K562 (cell line): ENCODE data around the gene XYLB. TPM values are rescaled to one million over a fixed set of nuclear protein-coding genes. Genes with fewer than 3 reads are reported as not detected.

Experiments used
- FOXK1 ChIP-seq: sonication (generic); formaldehyde crosslinking; IDR thresholded peaks from 2 replicates; pipeline ENCODE4 v1.8.0; 2022; ENCODE audit warnings: missing genetic modification reagents, mild to moderate bottlenecking, borderline replicate concordance
- HMGN3 ChIP-seq: IDR thresholded peaks from 2 replicates; pipeline ENCODE4 v1.6.1; 2011; ENCODE audit warnings: borderline replicate concordance, low read depth, mild to moderate bottlenecking, mixed read lengths, low read length; ENCODE audit not compliant: insufficient read length; ENCODE audit errors: extremely low read depth
- HNRNPL ChIP-seq: fragments of 200-400 bp; formaldehyde crosslinking; IDR thresholded peaks from 2 replicates; pipeline ENCODE4 v1.6.1; 2017; ENCODE audit warnings: low read depth, mild to moderate bottlenecking, low read length
- IRF2 ChIP-seq: sonication (generic); formaldehyde crosslinking; IDR thresholded peaks from 2 replicates; pipeline ENCODE4 v1.8.1; 2022; ENCODE audit warnings: mild to moderate bottlenecking, missing genetic modification reagents
- KLF10 ChIP-seq: fragments of 250-450 bp; sonication (Bioruptor Pico); IDR thresholded peaks from 2 replicates; pipeline ENCODE4 v1.6.1; 2021; ENCODE audit warnings: matching md5 sums
- NBN ChIP-seq: fragments of 450-650 bp; IDR thresholded peaks from 2 replicates; pipeline ENCODE4 v1.6.1; 2016; ENCODE audit warnings: low read depth, mild to moderate bottlenecking
- NFE2 ChIP-seq: IDR thresholded peaks from 2 replicates; pipeline ENCODE4 v1.6.1; 2014; ENCODE audit warnings: antibody characterized with exemption, low read depth
- PHB2 ChIP-seq: fragments of 450-650 bp; IDR thresholded peaks from 2 replicates; pipeline ENCODE4 v1.6.1; 2017; ENCODE audit warnings: low read depth
- POLR2G ChIP-seq: fragments of 200-400 bp; formaldehyde crosslinking; IDR thresholded peaks from 2 replicates; pipeline ENCODE4 v1.6.1; 2017; ENCODE audit warnings: low read depth, mild to moderate bottlenecking, antibody characterized with exemption, low read length, moderate library complexity
- PYGO2 ChIP-seq: fragments of 450-650 bp; IDR thresholded peaks from 2 replicates; pipeline ENCODE4 v1.6.1; 2016; ENCODE audit warnings: mild to moderate bottlenecking, missing genetic modification characterization, moderate library complexity, missing compliant biosample characterization
- SAP30 ChIP-seq: fragments of 200-600 bp; sonication (generic); IDR thresholded peaks from 2 replicates; pipeline ENCODE4 v1.6.1; 2012; ENCODE audit warnings: borderline replicate concordance, low read depth, mild to moderate bottlenecking, moderate library complexity, low read length, control low read depth, inconsistent platforms; ENCODE audit not compliant: insufficient read depth, poor library complexity, severe bottlenecking
- SIN3A ChIP-seq, 2 experiments: fragments of 150-350 bp in 1 of 2; IDR thresholded peaks; 2 replicates each; pipeline ENCODE4 v1.6.1; 2011 to 2016; ENCODE audit warnings: borderline replicate concordance in 2 of 2, low read depth in 2 of 2, low read length in 2 of 2, mild to moderate bottlenecking in 2 of 2, moderate library complexity in 2 of 2; ENCODE audit not compliant: control insufficient read depth in 1 of 2
- SIX5 ChIP-seq, 2 experiments: IDR thresholded peaks; 2 replicates each; pipeline ENCODE4 v1.6.1; 2011; ENCODE audit warnings: low read length in 2 of 2, borderline replicate concordance in 1 of 2, low read depth in 1 of 2, mild to moderate bottlenecking in 1 of 2, moderate library complexity in 1 of 2; ENCODE audit not compliant: insufficient read depth in 1 of 2
- SP1 ChIP-seq: sonication (generic); formaldehyde crosslinking; IDR thresholded peaks from 2 replicates; pipeline ENCODE4 v1.8.1; 2022; ENCODE audit warnings: mild to moderate bottlenecking, missing genetic modification reagents
- TCF3 ChIP-seq: sonication (generic); formaldehyde crosslinking; IDR thresholded peaks from 2 replicates; pipeline ENCODE4 v1.4.0; 2020; ENCODE audit warnings: mild to moderate bottlenecking, missing genetic modification reagents
- ZBTB7A ChIP-seq: IDR thresholded peaks from 2 replicates; pipeline ENCODE4 v1.6.1; 2011; ENCODE audit warnings: low read depth, mild to moderate bottlenecking, low read length, moderate library complexity, borderline replicate concordance; ENCODE audit not compliant: control insufficient read depth
- ZNF253 ChIP-seq: fragments of 250-450 bp; sonication (Bioruptor Pico); conservative IDR thresholded peaks from 2 replicates; pipeline ENCODE4 v1.6.1; 2021; ENCODE audit warnings: mild to moderate bottlenecking
- ZNF445 ChIP-seq: fragments of 250-450 bp; sonication (Bioruptor Pico); IDR thresholded peaks from 2 replicates; pipeline ENCODE4 v1.4.0; 2020; ENCODE audit warnings: low read depth, mild to moderate bottlenecking, moderate library complexity
- ZNF584 ChIP-seq: fragments of 200-800 bp; sonication (Bioruptor generic); IDR thresholded peaks from 2 replicates; pipeline ENCODE4 v1.6.1; 2016; ENCODE audit warnings: low read depth, mild to moderate bottlenecking, missing genetic modification characterization, missing compliant biosample characterization
- polyA plus RNA-seq, 8 experiments: library from polyadenylated mRNA; depleted of rRNA in 4 of 8; stranded (reverse) in 5 of 8; unstranded in 3 of 8; fragments of >200 nt; fragmentation: Nextera tagmentation in 2 of 8; fragmentation: Illumina TruSeq in 1 of 8; extraction: Ambion mirVana in 2 of 8; extraction: Trizol in 1 of 8; gene quantifications; 2 replicates each; pipeline versions ENCODE4 v1.2.1 to v1.2.3, GENCODE V29; 2011 to 2014; ENCODE audit warnings: inconsistent platforms in 1 of 8, missing spikeins in 1 of 8
- total RNA-seq, 7 experiments: library from RNA; depleted of rRNA in 6 of 7; stranded (reverse); fragments of >200 nt in 6 of 7; fragmentation: Illumina TruSeq in 2 of 7; extraction: Trizol in 2 of 7; gene quantifications; 2 replicates each; pipeline versions ENCODE4 v1.2.1 to v1.2.3, GENCODE V29; 2011 to 2021; ENCODE audit warnings: low replicate concordance in 1 of 7
- TF ChIP-seq, protein P1 (sequence below): sonication (generic); formaldehyde crosslinking; IDR thresholded peaks from 2 replicates; pipeline ENCODE4 v1.8.1; 2023; ENCODE audit warnings: mild to moderate bottlenecking, missing genetic modification reagents
- TF ChIP-seq, protein P2 (sequence below): fragments of 250-450 bp; sonication (Bioruptor Pico); IDR thresholded peaks from 2 replicates; pipeline ENCODE4 v1.9.0; 2021; ENCODE audit warnings: mild to moderate bottlenecking
- TF ChIP-seq, protein P3 (sequence below): conservative IDR thresholded peaks from 2 replicates; pipeline ENCODE4 v1.6.1; 2011; ENCODE audit warnings: low read depth, mild to moderate bottlenecking, low read length; ENCODE audit not compliant: control insufficient read depth
- TF ChIP-seq, protein P4 (sequence below): sonication (generic); formaldehyde crosslinking; IDR thresholded peaks from 2 replicates; pipeline ENCODE4 v1.9.0; 2022; ENCODE audit warnings: mild to moderate bottlenecking, missing genetic modification reagents

The XYLB gene
- total and polyA plus RNA-seq, 9 of the 15 experiments (the other 6 are each of a cell fraction or from before 2014, with no cell fraction given) = 4.0 to 20.2 (median 13.2) TPM

DNA sequence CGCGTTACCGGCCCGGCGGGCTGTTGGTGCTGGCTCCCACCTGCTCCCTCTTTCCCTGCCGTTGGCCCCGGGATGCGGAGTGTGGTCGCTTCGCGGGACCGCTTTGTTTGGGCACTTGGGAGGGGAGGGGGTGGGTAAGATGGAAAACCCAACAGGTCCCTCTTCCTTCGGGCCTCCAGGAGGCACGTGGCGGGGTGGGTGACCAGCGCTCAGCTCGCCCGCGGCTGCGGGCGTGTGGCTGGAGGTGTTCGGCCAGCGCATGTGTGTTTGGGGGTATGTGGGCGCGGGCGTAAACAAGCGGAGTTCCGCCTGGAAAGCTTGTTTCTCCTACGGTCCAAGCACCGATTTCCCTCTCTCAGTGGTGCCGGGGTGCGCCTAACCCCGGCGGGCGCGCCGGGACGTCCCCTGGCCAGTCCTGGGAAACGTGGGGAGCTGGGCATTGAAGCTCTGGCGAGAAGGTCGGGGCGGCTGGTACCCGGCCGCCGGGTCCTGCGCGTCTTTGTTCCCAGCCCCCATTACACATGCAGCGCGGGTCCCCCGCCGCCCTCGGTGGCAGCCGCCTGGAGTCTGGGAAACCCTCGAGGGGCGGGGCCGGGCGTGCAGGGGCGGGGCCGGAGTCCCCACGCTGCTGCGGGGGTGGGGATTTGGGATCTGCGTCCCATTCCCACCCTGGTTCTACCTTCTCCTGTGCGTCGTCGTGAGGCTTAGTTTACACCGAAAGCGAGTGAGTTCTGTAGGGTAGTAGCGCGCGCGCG is 108.5 kb downstream of the XYLB start (continued):
- TF ChIP-seq FOXK1 = 0 out of 2 replicates have a peak, but pooled peaks have one; percentile 8
- TF ChIP-seq SAP30 = peak; percentile 45
- no peak for TF ChIP-seq PYGO2 (tag)
- TF ChIP-seq, protein P1, sequence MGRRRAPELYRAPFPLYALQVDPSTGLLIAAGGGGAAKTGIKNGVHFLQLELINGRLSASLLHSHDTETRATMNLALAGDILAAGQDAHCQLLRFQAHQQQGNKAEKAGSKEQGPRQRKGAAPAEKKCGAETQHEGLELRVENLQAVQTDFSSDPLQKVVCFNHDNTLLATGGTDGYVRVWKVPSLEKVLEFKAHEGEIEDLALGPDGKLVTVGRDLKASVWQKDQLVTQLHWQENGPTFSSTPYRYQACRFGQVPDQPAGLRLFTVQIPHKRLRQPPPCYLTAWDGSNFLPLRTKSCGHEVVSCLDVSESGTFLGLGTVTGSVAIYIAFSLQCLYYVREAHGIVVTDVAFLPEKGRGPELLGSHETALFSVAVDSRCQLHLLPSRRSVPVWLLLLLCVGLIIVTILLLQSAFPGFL (CRISPR knock-in tag) = 0 out of 2 replicates have a peak, but pooled peaks have one; percentile 52
- TF ChIP-seq SIN3A (IDR thresholded peaks at IDR 0.05; ENCODE audit: borderline replicate concordance in 2 of 2, control insufficient read depth in 1 of 2, low read depth in 2 of 2, low read length in 2 of 2) = peak in 1 of 2 experiments; percentile 23; a peak in 1 of 4 replicates
- TF ChIP-seq TCF3 (CRISPR knock-in tag) = no peak
- no peak for TF ChIP-seq ZNF253 (CRISPR knock-in tag)
- TF ChIP-seq ZNF445 (CRISPR knock-in tag) = no peak
- TF ChIP-seq KLF10 (CRISPR knock-in tag) = no peak
- peak; percentile 7; the same call in 1 of the 2 replicates for TF ChIP-seq ZBTB7A
- TF ChIP-seq, protein P2, sequence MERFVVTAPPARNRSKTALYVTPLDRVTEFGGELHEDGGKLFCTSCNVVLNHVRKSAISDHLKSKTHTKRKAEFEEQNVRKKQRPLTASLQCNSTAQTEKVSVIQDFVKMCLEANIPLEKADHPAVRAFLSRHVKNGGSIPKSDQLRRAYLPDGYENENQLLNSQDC (CRISPR knock-in tag) = no peak
- no peak for TF ChIP-seq IRF2 (CRISPR knock-in tag)
- TF ChIP-seq NBN = no peak
- TF ChIP-seq, protein P3, sequence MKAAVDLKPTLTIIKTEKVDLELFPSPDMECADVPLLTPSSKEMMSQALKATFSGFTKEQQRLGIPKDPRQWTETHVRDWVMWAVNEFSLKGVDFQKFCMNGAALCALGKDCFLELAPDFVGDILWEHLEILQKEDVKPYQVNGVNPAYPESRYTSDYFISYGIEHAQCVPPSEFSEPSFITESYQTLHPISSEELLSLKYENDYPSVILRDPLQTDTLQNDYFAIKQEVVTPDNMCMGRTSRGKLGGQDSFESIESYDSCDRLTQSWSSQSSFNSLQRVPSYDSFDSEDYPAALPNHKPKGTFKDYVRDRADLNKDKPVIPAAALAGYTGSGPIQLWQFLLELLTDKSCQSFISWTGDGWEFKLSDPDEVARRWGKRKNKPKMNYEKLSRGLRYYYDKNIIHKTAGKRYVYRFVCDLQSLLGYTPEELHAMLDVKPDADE = peak; percentile 60; the same call in 1 of the 2 replicates
- no peak for TF ChIP-seq SIX5 (IDR thresholded peaks at IDR 0.05; ENCODE audit: borderline replicate concordance in 1 of 2, insufficient read depth in 1 of 2, low read depth in 1 of 2, low read length in 2 of 2)
- TF ChIP-seq NFE2 = no peak
- TF ChIP-seq ZNF584 (CRISPR knock-in tag) = no peak
- peak; percentile 12 for TF ChIP-seq SP1 (CRISPR knock-in tag)
- TF ChIP-seq, protein P4, sequence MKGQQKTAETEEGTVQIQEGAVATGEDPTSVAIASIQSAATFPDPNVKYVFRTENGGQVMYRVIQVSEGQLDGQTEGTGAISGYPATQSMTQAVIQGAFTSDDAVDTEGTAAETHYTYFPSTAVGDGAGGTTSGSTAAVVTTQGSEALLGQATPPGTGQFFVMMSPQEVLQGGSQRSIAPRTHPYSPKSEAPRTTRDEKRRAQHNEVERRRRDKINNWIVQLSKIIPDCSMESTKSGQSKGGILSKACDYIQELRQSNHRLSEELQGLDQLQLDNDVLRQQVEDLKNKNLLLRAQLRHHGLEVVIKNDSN (CRISPR knock-in tag) = peak; percentile 13; the same call in 1 of the 2 replicates
- 0 out of 2 replicates have a peak, but pooled peaks have one; percentile 66 for TF ChIP-seq HNRNPL
- no peak for TF ChIP-seq PHB2
- peak; percentile 14 for TF ChIP-seq POLR2G
- peak; percentile 56 for TF ChIP-seq HMGN3
